Measurements from ENCODE around the gene YY1. TPM values are rescaled to one million over a fixed set of nuclear protein-coding genes. Genes with fewer than 3 reads are reported as not detected.

YY1 gene
- total RNA-seq, 2 experiments from 2014 or later = 88.6 to 98.2 TPM

DNA sequence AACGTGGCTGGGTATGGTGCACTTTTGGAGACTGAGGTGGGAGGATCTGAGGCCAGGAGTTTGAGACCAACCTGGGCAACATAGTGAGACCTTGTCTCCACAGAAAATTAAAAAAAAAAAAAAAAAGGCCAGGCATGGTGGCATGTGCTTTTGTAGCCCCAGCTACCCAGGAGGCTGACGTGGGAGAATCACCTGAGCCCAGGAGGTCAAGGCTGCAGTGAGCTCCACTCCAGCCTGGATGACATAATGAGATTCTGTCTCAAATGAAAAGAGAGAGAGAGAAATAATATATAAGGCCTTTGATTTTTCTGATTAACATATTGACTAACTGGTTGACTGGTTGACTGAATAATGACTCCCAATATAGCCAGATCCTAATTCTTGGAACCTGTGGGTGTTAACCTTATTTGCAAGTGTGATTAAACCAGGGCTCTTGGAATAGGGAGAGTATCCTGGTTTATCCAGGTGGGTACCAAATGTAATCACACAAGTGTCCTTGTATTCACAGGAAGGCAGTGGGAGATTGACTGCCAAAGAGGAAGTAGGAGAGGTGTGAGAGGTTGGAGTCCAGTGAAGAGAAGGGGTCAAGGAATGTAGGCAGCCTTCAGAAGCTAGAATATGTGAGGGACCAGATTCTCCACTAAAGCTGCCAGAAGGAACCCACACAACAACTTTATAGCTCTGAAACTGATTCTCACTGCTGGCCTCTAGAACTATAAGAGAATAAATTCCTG is 12.0 kb downstream of the YY1 start:
- Mint-ChIP-seq H3K4me3 (no peak overlapping the region), H3K27ac (no peak overlapping the region), H3K27me3 (no peaks in the 10 kb centered on the region), H3K4me1 (ENCODE audit: low read depth) (peaks cover 68% of the 10 kb centered on the region), H3K9me3 (no peaks in the 10 kb centered on the region), H3K36me3 (peaks cover 4% of the 10 kb centered on the region)
- intact Hi-C loops (cut with micrococcal nuclease) = no loop called here
- ChIA-PET CTCF (interaction anchor here (0.6 kb wide), 1 partner anchor 599 kb away, joined by 4 read pairs; no protein-coding TSS in a partner anchor), POLR2A (interaction anchor here (0.6 kb wide), 1 partner anchor 58 kb away, joined by 3 read pairs; no protein-coding TSS in a partner anchor)
- DNase-seq = no peak

DNA sequence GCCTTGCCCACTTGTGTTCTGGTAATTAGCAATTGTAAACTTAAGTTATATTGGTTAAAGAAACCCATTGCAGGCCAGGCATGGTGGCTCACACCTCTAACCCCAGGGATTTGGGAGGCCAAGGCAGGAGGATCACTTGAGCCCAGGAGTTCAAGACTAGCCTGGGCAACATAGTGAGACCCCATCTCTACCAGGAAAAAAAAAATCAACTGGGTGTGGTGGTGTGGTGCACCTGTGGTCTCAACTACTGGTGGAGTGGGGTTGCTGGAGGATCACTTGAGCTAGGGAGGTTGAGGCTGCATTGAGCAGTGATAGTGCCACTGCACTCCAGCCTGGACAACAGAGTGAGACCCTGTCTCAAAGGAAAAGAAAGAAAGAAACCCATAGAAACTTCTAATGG is 13.7 kb downstream of the YY1 start:
- POLR2A ChIA-PET = no interaction called here
- Mint-ChIP-seq H3K9me3 (no peaks in the 10 kb centered on the region), H3K36me3 (peaks cover under 1% of the 10 kb centered on the region), H3K27ac (no peak overlapping the region), H3K4me1 (ENCODE audit: low read depth) (peaks cover 68% of the 10 kb centered on the region), H3K27me3 (no peaks in the 10 kb centered on the region), H3K4me3 (no peak overlapping the region)
- DNase-seq = no peak
- CTCF ChIA-PET = interaction anchor here (2.4 kb wide), 1 partner anchor 12 kb away, joined by 10 read pairs; no protein-coding TSS in a partner anchor
- intact Hi-C loops (cut with micrococcal nuclease) = no loop called here

- no peaks in the 10 kb centered on the region for H3K27me3 Mint-ChIP-seq
- H3K9me3 Mint-ChIP-seq = no peaks in the 10 kb centered on the region
- peaks cover 82% of the 10 kb centered on the region for H3K4me1 Mint-ChIP-seq (ENCODE audit: low read depth)
- intact Hi-C loops (cut with micrococcal nuclease) = loop anchor here (1.0 kb wide), 1 partner anchor 9 kb away; no protein-coding TSS in a partner anchor
- no peaks in the 10 kb centered on the region for H3K36me3 Mint-ChIP-seq
- DNase-seq = no peak
- POLR2A ChIA-PET = no interaction called here
- no peak overlapping the region for H3K27ac Mint-ChIP-seq
- CTCF ChIA-PET = interaction anchor here (0.5 to 1.5 kb wide), 3 partner anchors 10 to 1450 kb away, joined by 3 to 4 read pairs (median 3); no protein-coding TSS in a partner anchor
- H3K4me3 Mint-ChIP-seq = no peak overlapping the region
Measured at GRCh38 chr14:100256339-100256895, 17.5 kb downstream of the YY1 start.

DNA sequence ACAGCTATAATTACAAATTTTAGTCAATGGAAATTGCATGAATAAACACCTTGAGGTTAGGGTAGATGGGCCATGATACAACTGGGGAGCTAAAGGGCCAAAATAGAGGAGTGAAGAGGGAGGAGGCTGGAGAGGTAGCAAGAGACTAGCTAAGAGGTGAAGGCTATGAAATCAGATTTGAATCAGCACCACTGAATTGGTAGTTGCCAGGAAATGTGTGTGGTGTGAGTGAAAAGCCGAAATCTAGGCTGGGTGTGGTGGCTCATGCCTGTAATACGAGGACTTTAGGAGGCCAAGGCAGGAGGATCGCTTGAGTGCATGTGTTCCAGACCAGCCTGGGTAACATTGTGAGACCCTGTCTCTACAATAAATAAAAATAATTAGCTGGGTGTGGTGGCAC is 22.7 kb downstream of the YY1 start:
- peak; percentile 76 for DNase-seq
- peaks cover 84% of the 10 kb centered on the region for H3K4me1 Mint-ChIP-seq (ENCODE audit: low read depth)
- peak overlapping the region; percentile 77 for H3K27ac Mint-ChIP-seq
- no peak overlapping the region for H3K4me3 Mint-ChIP-seq
- POLR2A ChIA-PET = interaction anchor here (0.6 to 2.5 kb wide), 5 partner anchors 12 to 114 kb away, joined by 3 to 6 read pairs (median 4); a partner anchor contains a TSS
- peaks cover 26% of the 10 kb centered on the region for H3K36me3 Mint-ChIP-seq
- CTCF ChIA-PET = interaction anchor here (1.1 to 7.4 kb wide), 7 partner anchors 12 to 153 kb away, joined by 3 to 46 read pairs (median 5); no protein-coding TSS in a partner anchor
- no peaks in the 10 kb centered on the region for H3K9me3 Mint-ChIP-seq
- no peaks in the 10 kb centered on the region for H3K27me3 Mint-ChIP-seq
- intact Hi-C loops (cut with micrococcal nuclease) = loop anchor here (2.0 kb wide), 2 partner anchors 13 to 21 kb away; no protein-coding TSS in a partner anchor

DNA sequence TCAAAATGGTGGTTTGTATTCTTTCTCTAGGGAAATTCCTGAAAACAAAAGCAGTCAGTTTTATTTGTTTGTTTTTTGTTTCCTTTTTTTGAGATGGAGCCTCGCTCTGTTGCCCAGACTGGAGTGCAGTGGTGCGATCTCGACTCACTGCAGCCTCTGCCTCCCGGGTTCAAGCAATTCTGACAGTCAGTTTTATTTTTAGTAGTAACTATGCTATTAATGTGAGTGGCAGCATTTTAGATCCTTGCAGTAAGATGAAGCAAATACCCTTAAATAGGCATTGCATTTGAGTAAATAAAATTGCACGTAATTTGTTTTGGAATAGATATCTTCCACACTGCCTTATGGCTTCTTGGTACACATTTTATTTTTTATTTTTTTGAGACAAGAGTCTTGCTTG is 23.6 kb downstream of the YY1 start:
- H3K36me3 Mint-ChIP-seq = peaks cover 26% of the 10 kb centered on the region
- intact Hi-C loops (cut with micrococcal nuclease) = no loop called here
- ChIA-PET CTCF (interaction anchor here (1.2 to 7.4 kb wide), 4 partner anchors 15 to 22 kb away, joined by 3 to 46 read pairs (median 8); no protein-coding TSS in a partner anchor), POLR2A (interaction anchor here (0.6 to 2.5 kb wide), 4 partner anchors 12 to 40 kb away, joined by 3 to 6 read pairs (median 4); no protein-coding TSS in a partner anchor)
- H3K4me3 Mint-ChIP-seq = no peak overlapping the region
- H3K9me3 Mint-ChIP-seq = no peaks in the 10 kb centered on the region
- no peak overlapping the region for H3K27ac Mint-ChIP-seq
- peaks cover 81% of the 10 kb centered on the region for H3K4me1 Mint-ChIP-seq (ENCODE audit: low read depth)
- no peaks in the 10 kb centered on the region for H3K27me3 Mint-ChIP-seq
- DNase-seq = no peak

DNA sequence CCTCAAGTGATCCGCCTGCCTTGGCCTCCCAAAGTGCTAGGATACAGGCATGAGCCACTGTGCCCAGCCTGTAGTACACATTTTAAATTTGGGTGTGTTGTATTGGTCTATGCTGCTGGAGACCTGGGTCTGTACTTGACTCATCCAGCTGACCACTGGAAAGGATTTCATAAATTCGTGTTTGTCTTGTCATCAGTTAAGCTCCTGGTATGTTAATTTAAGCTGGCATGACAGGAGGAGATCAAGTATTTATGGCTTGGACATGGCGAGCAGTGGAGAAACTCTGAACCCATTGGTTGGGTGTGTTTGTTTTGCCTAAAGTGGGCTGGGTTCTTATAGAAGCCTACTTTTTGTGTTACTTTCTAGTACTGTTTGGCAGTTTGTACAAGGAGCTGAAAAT is 24.2 kb downstream of the YY1 start:
- no peak for DNase-seq
- peaks cover 80% of the 10 kb centered on the region for H3K4me1 Mint-ChIP-seq (ENCODE audit: low read depth)
- H3K36me3 Mint-ChIP-seq = peaks cover 26% of the 10 kb centered on the region
- intact Hi-C loops (cut with micrococcal nuclease) = no loop called here
- peak overlapping the region; percentile 51 for H3K27ac Mint-ChIP-seq
- H3K4me3 Mint-ChIP-seq = no peak overlapping the region
- CTCF ChIA-PET = interaction anchor here (1.2 to 7.4 kb wide), 3 partner anchors 16 to 22 kb away, joined by 3 to 46 read pairs (median 7); no protein-coding TSS in a partner anchor
- H3K9me3 Mint-ChIP-seq = no peaks in the 10 kb centered on the region
- POLR2A ChIA-PET = interaction anchor here (2.5 kb wide), 1 partner anchor 11 kb away, joined by 6 read pairs; no protein-coding TSS in a partner anchor
- H3K27me3 Mint-ChIP-seq = no peaks in the 10 kb centered on the region

- ChIA-PET CTCF (interaction anchor here (1.5 kb wide), 1 partner anchor 75 kb away, joined by 4 read pairs; no protein-coding TSS in a partner anchor), POLR2A (no interaction called here)
- DNase-seq = no peak
- Mint-ChIP-seq H3K4me3 (no peak overlapping the region), H3K27me3 (no peaks in the 10 kb centered on the region), H3K36me3 (peaks cover 19% of the 10 kb centered on the region), H3K9me3 (no peaks in the 10 kb centered on the region), H3K27ac (no peak overlapping the region), H3K4me1 (ENCODE audit: low read depth) (peaks cover 54% of the 10 kb centered on the region)
- intact Hi-C loops (cut with micrococcal nuclease) = no loop called here
Measured at GRCh38 chr14:100267990-100268389, 29.0 kb downstream of the YY1 start.

DNA sequence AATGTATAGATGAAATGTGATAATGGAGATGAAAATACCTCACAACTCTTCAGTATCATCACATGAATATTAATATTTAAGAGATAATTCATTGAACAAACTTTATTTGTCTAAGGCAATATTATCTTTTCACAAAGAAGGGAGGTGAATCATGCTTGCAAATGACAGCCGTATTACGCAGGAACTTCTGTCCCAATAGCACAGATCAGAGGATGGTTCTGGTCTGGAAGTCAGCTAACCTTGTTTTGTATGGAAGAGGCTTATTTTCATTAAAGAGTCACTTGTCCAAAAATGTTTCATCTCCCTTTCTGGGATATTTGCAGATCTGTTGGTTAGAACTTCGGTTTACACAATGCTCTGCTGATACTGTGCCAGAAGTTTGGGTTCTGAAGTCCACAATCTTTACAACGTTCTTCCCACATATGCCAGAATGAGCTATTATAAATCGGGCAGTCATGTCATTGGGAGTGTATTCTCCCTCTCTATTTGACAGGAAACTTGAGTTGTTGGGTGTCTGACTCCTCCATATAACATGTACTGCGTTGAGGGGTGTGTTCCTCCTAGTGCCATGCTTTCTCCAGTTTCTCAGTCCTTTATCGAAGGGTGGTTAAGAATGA is 29.8 kb downstream of the YY1 start:
- no peaks in the 10 kb centered on the region for H3K9me3 Mint-ChIP-seq
- H3K36me3 Mint-ChIP-seq = peaks cover 13% of the 10 kb centered on the region
- intact Hi-C loops (cut with micrococcal nuclease) = no loop called here
- no peak for DNase-seq
- POLR2A ChIA-PET = no interaction called here
- no peaks in the 10 kb centered on the region for H3K27me3 Mint-ChIP-seq
- CTCF ChIA-PET = interaction anchor here (1.0 to 1.5 kb wide), 4 partner anchors 15 to 114 kb away, joined by 3 to 6 read pairs (median 4); no protein-coding TSS in a partner anchor
- peaks cover 51% of the 10 kb centered on the region for H3K4me1 Mint-ChIP-seq (ENCODE audit: low read depth)
- H3K27ac Mint-ChIP-seq = no peak overlapping the region
- no peak overlapping the region for H3K4me3 Mint-ChIP-seq

- H3K36me3 Mint-ChIP-seq = peaks cover 10% of the 10 kb centered on the region
- H3K4me1 Mint-ChIP-seq (ENCODE audit: low read depth) = peaks cover 58% of the 10 kb centered on the region
- no peak overlapping the region for H3K27ac Mint-ChIP-seq
- no peak overlapping the region for H3K4me3 Mint-ChIP-seq
- no peaks in the 10 kb centered on the region for H3K9me3 Mint-ChIP-seq
- intact Hi-C loops (cut with micrococcal nuclease) = no loop called here
- no peak for DNase-seq
- ChIA-PET CTCF (interaction anchor here (1.1 to 1.6 kb wide), 2 partner anchors 13 to 28 kb away, joined by 3 to 4 read pairs; no protein-coding TSS in a partner anchor), POLR2A (no interaction called here)
- H3K27me3 Mint-ChIP-seq = no peaks in the 10 kb centered on the region
Measured at GRCh38 chr14:100271247-100271939, 32.4 kb downstream of the YY1 start.

DNA sequence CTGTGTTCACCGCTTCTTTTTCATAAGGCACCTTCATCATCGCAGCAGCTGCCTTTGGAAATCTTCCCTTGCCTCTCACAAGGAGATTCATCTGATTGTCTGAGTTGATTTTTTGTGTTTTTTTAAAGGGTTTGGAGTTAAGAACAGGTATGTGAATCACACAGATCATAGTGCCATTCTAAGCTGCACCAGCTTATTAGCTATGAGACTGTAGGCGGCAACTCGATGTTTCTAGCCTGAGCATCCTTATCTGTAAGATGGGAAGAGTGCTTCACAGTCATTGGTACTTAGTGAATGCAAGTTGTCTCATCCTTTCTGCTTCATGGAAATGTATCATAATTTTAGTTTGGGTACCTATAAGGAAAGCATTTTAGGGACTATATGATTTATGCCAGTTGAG is 35.3 kb downstream of the YY1 start:
- no peaks in the 10 kb centered on the region for H3K27me3 Mint-ChIP-seq
- DNase-seq = no peak
- ChIA-PET CTCF (interaction anchor here (0.7 to 6.0 kb wide), 8 partner anchors 11 to 793 kb away, joined by 3 to 31 read pairs (median 4); partner anchors contain the start of gene SETD3), POLR2A (interaction anchor here (1.2 kb wide), 1 partner anchor 12 kb away, joined by 6 read pairs; no protein-coding TSS in a partner anchor)
- H3K4me3 Mint-ChIP-seq = no peak overlapping the region
- intact Hi-C loops (cut with micrococcal nuclease) = loop anchor here (2.0 kb wide), 1 partner anchor 13 kb away; no protein-coding TSS in a partner anchor
- peak overlapping the region; percentile 63 for H3K27ac Mint-ChIP-seq
- H3K36me3 Mint-ChIP-seq = peaks cover 13% of the 10 kb centered on the region
- H3K9me3 Mint-ChIP-seq = no peaks in the 10 kb centered on the region
- H3K4me1 Mint-ChIP-seq (ENCODE audit: low read depth) = peaks cover 55% of the 10 kb centered on the region

DNA sequence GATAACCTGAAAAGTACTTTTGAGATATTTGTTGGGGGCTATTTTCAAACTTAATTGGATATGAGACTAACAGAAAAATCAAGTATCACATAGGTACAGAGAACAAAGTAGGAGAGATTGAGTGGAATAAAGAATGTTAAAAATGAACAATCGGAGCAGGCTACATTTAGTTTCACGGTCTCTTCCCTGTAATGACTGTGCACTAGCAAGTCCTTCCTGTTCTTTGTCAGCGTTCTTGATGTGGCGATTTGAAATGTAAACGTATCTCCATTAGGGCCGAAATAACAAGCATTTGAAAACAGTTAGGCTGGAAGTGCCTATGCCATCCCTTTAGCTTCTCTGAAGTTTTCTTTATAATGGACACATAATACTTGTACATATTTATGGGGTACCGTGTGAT is 36.3 kb downstream of the YY1 start:
- H3K36me3 Mint-ChIP-seq = peaks cover 13% of the 10 kb centered on the region
- ChIA-PET POLR2A (interaction anchor here (0.6 kb wide), 1 partner anchor 360 kb away, joined by 3 read pairs; no protein-coding TSS in a partner anchor), CTCF (interaction anchor here (1.2 to 6.0 kb wide), 2 partner anchors 10 to 109 kb away, joined by 4 to 31 read pairs; no protein-coding TSS in a partner anchor)

More for the DNA sequence above, 36.3 kb downstream of the YY1 start:
- intact Hi-C loops (cut with micrococcal nuclease) = loop anchor here (2.0 to 5.0 kb wide), 2 partner anchors 14 to 33 kb away; no protein-coding TSS in a partner anchor
- peaks cover 53% of the 10 kb centered on the region for H3K4me1 Mint-ChIP-seq (ENCODE audit: low read depth)
- no peak for DNase-seq
- H3K27ac Mint-ChIP-seq = peak overlapping the region; percentile 63
- H3K4me3 Mint-ChIP-seq = no peak overlapping the region
- H3K27me3 Mint-ChIP-seq = no peaks in the 10 kb centered on the region
- H3K9me3 Mint-ChIP-seq = no peaks in the 10 kb centered on the region

All from activated CD4-positive, alpha-beta memory T cell treated with anti-CD3 and anti-CD28 coated beads for 36 hours (primary cell).